GF-D8 (cell line): ENCODE measurements around the gene FTO.
"Not testable (repeated sequence)": the region's sequence is repeated elsewhere in the genome, so short reads cannot be mapped to it uniquely, and the experiment has no call there.

Experiments used
- DNase-seq: peaks from one replicate; lab custom pipeline; 2025; lab: John Stamatoyannopoulos, UW

Gene FTO

GRCh38 chr16:53703590-53704444 lies at the start of gene FTO, which contains the start of gene RPGRIP1L:
Gene FTO (plus strand): TSS chr16:53704156.
Gene RPGRIP1L (minus strand): TSS chr16:53703859. CDS start chr16:53700723, 3,136 bp downstream.
- peak; percentile 98 for DNase-seq

- DNase-seq, result no peak
These were observed 49.0 kb upstream of the FTO start for GRCh38 chr16:53654946-53655345.

DNA sequence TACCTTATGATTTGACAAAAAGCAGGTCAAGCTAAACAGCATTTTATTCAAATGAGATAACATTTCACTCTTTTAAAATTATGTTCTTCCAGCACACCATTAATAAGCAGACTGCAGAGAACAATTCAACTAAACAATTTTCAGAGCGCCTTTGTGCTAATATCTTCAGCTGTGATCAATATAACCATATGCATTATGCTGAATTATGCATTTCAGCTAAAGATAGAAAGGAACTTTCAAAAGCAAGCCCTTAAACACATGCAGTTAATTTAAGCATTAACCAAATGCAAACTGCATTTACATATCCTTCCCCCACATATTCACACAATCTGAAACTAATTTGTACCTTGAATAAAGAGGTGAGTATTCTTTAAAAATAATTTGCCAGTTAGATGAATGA lies 41.9 kb upstream of the FTO start:
- no peak for DNase-seq

GRCh38 chr16:53664724-53665345 lies 39.1 kb upstream of the FTO start:
- no peak for DNase-seq

- DNase-seq, result no peak
These were observed 37.1 kb upstream of the FTO start for GRCh38 chr16:53666786-53667415.

GRCh38 chr16:53668869-53669268 lies 35.1 kb upstream of the FTO start:
- DNase-seq, result no peak

DNA sequence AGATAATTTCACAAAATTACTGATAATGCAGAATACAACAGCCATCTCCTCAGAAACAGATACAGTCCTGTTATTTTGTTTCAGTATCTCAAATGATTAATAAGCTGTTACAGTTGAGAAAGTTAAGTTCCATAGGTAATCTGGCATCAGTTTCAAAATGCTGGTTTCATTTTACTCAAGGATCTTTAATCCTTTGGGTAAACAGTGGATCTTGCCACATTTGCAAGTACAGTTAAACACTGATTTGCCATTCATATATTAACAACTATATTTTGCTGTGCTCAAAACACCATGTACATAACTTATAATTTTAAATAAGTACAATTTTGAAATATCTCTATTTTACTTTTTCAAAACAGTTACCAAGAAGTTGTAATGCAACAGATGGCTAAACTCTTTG lies 31.5 kb upstream of the FTO start:
- no peak for DNase-seq

DNA sequence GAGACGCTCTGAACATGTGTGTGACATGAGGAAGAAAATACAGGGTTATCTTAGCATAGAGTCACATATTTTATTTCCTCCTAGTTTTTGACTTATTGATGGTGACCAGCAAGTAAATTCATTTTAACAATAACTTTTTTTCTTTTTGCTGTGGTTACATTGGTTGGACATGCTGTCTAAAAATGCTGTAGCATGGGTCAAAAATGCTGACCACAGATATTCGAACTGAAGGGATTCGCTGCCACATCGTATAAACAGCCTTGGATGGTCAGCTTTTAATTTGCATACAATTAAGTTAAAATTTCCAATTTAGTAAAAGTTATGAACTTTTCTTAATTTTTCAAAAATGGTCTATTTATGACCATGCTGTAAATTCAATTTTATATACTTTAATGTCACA lies 30.8 kb upstream of the FTO start:
- no peak for DNase-seq

DNA sequence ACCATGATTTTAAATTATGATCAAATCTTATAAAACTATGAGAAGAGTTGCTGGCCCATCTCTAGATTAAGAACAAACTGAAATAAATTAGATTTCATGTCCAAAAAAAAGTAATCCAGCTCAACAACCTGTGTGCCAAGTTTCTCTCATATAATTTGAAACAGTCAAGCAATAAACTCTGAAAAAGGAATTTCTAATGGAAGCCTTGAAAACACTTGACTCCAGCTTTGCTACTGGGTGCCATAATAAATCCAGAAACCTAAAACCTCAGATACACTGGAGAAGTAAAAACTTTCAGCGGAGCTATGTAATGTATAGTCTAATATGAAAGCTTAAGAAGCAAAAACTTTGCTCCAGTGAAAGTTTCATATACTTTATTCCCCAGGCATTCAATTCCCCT lies 25.8 kb upstream of the FTO start:
- DNase-seq, result no peak

- no peak for DNase-seq
These were observed 25.1 kb upstream of the FTO start for GRCh38 chr16:53678756-53679343.

GRCh38 chr16:53680756-53681155 lies 23.2 kb upstream of the FTO start:
- DNase-seq, result no peak

DNA sequence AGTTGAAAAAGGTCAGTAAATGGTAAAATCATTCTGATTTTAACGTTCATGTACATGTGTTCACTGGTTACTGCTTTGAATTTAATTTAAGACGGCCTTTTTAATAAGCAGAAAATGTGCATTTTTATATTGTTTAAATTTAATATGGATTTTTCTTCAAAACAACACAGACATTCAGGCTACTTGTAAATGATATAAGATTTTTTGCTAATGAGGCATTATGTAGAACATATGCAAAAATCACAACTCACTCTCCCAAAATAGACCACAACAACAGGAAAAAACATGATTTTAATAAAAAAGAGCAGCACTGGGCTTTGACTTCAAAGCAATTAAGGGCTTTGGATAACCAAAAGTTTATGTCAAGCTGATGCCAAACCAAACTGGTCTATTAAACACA lies 22.6 kb upstream of the FTO start:
- DNase-seq, result no peak

- not testable (repeated sequence) for DNase-seq
These were observed 18.6 kb upstream of the FTO start for GRCh38 chr16:53685334-53685733.

GRCh38 chr16:53686710-53687109 lies 17.2 kb upstream of the FTO start:
- DNase-seq, result no peak

DNA sequence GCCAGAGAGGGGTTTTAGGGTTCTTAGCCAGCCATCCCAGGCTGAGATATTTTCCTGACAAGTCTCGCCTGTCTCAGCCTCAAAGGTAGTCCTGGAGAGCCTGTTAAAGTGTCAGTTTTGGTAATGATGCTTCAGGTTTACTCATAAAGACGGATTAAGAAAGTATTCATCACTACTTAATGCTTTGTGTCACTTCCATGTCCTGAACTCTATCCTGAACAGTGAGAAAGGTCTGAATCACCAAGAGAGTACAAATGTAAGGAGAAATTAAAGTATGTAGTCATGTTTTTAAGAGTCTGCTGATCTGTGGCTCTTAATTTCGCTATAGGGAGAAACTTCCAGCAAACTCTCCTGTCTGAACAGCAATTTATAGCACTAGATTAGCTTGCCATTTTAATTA lies 14.3 kb upstream of the FTO start:
- no peak for DNase-seq

- no peak for DNase-seq
These were observed 13.2 kb upstream of the FTO start for GRCh38 chr16:53690771-53691170.

DNA sequence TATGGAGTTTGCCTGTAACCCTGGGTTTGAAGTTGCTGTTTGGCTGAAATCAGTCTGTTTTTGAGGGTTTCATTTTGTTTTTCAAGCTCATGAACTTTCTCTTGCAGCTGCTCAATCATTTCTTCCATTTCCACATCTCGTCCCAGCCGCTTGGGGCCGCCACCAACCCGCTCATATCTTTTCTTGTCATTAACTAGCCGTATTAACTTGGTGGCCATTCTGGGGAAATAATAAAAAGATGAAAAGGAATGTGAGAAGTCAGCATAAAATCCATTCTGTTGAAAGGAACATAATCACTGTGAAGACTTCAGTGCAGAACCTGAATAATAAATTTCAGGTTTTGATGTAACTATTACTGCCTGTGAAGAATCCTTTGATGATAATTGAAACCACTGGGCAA lies 11.8 kb upstream of the FTO start:
- no peak for DNase-seq

DNA sequence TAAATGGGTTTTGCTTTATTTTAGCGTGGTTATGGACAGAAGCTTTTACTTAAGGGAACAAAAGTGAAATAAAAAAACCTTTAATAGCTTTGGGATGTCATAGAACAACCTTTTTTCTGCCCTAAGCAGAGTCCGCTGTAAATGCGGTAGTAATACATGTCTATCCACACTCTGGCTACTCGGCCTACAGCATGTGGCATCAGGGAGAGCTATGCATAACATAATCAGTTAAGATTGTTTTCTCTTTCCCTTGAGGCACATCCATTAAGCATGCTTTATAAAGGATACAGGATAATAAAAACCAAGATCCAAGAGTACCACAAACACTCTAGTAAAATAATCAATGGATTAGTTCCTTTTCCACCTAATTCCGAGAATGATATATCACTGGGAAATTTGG lies 10.6 kb upstream of the FTO start:
- DNase-seq, result no peak

GRCh38 chr16:53695070-53695469 lies 8.9 kb upstream of the FTO start:
- no peak for DNase-seq

DNA sequence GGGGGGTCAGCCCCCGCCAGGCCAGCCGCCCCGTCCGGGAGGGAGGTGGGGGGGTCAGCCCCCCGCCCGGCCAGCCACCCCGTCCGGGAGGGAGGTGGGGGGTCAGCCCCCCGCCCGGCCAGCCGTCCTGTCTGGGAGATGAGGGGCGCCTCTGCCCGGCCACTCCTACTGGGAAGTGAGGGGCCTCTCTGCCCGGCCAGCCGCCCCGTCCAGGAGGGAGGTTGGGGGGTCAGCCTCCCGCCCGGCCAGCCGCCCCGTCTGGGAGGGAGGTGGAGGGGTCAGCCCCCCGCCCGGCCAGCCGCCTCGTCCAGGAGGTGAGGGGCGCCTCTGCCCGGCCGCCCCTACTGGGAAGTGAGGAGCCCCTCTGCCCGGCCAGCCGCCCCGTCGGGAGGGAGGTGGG lies 5.7 kb upstream of the FTO start:
- not testable (repeated sequence) for DNase-seq

GRCh38 chr16:53704445-53704813 lies 473 bp downstream of the FTO start:
- no peak for DNase-seq

DNA sequence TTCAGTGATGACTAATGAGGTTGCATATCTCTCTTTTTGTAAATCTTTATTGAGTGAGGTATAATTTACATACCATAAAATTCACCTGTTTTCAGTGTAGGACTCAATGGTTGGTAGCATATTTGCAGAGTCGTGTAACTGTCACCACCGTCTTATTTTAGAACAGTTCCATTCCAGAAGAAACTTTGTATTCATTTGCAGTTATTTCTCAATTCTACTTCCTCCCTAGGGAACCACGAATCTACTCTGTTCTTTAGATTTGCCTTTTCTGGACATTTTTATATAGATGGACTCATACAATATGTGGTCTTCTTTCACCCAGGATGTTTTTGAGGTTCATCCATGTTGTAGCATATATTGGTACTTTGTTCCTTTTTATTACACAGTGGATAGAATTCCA lies 3.7 kb downstream of the FTO start:
- no peak for DNase-seq

GRCh38 chr16:53708490-53708889 lies 4.5 kb downstream of the FTO start:
- DNase-seq, result no peak
